GM19372 (cell line): Measurements from ENCODE around the gene ZNF530.

ENCODE experiments used
- ATAC-seq: cut with Tn5 transposase; IDR thresholded peaks from one replicate; pipeline ENCODE4 v1.9.1; 2021; ENCODE audit warnings: mild to moderate bottlenecking, low read depth, moderate library complexity; ENCODE audit not compliant: unreplicated experiment

The ZNF530 gene

GRCh38 chr19:57599761-57600383 is at the start of gene ZNF530:
Gene ZNF530 (plus strand): TSS chr19:57599885. CDS start chr19:57604346, 4,461 bp downstream.
- ATAC-seq, result peak; percentile 97

DNA sequence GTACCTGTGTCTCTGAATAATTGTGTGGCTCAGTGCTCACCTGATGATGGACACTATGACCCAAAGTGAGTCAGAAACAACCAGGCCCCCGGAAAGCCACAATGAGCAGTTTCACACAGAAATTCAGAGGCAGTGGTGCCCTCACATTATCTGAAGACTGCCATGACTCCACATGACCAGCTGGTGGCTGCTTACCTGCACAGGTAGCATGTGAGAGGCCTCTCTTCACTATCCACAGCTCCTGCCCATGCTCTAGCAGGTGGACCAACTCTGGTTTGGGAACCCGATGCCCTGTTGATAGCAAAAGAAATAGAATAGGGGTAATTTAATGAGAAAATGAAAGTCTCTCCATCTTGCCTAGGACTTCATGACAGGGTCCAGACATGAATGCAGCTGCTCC is 47.3 kb upstream of the ZNF530 start:
- no peak for ATAC-seq

DNA sequence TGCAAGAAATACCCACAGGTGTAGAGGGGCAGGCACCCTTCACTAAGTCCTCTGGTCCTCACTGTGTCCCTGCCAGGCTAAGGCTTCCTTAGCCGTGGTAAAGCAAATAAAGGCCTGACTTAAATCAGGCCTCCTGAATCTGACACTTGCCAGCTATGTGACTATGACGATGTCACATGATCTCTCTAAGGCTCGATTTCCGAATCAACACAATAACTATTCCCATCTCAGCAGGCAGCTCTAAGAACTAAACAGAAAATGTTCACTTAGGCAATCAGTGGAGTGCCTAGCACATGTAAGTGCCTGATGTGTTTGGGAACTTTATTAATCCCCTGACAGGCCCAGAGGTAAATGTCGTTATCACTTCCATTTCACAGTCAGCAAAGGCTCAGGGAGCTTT is 42.0 kb upstream of the ZNF530 start:
- no peak for ATAC-seq

GRCh38 chr19:57558525-57558924 is 41.2 kb upstream of the ZNF530 start:
- ATAC-seq, result no peak

DNA sequence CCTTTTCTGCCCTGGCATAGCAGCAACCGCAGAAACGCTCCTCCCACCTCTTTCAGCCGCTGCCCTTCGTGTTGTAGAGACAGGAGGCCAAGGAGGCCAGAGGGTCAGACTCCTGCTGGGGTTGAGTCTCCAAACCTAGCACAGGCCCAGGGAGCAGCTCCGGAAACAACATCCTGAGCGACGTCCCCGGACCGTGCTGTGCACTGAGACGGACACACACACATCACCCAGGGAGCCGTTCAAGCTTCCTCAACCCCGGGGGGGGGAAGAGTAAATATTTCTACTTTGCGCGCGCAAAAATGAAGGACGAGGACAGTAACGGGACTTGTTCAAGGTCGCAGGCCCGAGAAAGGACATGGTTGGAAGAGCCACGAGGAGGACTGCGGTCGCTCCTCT is 40.7 kb upstream of the ZNF530 start:
- ATAC-seq, result peak; percentile 18

DNA sequence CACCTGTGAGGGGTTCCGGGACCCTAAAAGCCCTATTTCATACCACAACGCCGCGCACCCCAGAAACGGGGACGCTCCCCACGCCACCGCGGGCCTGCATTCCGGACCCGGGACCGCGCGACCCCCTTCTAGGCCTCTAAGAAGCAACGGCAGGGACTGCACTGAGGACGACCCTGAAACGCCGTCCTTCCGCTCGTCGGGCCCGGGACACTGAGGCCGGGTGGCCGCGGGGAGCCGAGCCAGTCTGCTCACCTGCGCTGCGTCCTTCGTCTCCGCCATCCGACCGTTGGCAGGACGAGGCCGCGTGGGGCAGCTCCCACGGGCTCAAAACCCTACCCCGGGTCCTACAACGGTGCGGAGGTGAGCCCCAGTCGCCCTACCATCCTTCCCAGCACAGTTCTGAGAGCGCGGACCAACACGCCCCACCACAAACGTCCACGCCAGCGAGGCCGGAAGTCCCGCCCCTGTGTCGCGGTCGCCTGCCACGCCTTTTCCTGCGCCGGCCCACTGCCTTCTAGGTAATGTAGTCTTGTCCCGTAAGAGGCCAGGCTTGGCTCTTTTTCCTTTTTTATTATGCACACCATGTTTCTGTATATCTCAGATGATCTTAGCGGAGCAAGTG is 40.2 kb upstream of the ZNF530 start, which contains the start of gene ZNF550:
ZNF550 (minus strand) TSS at position 460 of the 622 bp plus-strand sequence; CDS start at position 279, 181 bp downstream.
- ATAC-seq, result peak; percentile 96

GRCh38 chr19:57560049-57560491 is 39.6 kb upstream of the ZNF530 start:
- ATAC-seq, result no peak

- no peak for ATAC-seq
These were observed 36.1 kb upstream of the ZNF530 start for GRCh38 chr19:57563547-57563946.

DNA sequence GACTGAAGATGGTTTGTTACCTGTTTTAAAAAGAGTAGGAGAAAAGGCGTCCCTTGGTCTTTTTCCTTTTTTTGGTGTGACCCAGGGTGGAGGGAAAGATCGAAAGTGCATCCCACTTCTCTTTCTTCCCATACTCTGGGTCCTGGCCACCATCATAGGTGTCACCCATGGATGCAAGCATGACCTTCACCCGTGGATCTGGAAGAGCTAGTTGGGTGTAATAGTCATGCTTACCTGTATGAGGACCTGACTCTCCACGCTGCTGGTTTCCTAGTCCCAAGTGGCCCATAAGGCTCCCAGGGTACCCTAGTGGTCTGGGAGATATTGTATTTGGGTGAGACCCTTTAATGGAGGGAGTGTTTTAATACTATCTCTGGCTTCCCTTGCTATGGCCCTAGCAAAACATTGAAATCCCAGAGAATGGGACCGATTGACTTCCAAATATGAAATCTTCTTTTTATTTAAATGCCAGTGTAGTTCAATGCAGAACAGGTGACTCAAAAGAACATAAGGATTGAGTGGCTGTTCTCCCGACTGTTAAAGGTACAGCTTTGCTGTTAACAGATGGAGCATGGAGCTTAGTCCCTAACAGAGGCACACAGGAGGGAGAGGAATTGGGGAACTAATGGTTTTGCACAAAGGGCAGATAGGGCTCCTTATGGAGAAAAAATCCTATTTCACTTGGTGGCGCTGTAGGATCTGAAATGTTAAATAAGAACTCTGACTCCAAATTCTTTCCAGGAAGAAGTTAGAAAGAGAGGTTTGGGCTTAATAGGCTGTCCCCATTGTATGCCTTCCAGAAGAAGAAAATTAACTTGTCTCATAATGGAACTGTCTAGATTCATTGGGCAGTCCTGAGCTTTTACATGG is 33.1 kb upstream of the ZNF530 start:
- no peak for ATAC-seq

GRCh38 chr19:57570707-57571106 is 29.0 kb upstream of the ZNF530 start:
- ATAC-seq, result no peak

DNA sequence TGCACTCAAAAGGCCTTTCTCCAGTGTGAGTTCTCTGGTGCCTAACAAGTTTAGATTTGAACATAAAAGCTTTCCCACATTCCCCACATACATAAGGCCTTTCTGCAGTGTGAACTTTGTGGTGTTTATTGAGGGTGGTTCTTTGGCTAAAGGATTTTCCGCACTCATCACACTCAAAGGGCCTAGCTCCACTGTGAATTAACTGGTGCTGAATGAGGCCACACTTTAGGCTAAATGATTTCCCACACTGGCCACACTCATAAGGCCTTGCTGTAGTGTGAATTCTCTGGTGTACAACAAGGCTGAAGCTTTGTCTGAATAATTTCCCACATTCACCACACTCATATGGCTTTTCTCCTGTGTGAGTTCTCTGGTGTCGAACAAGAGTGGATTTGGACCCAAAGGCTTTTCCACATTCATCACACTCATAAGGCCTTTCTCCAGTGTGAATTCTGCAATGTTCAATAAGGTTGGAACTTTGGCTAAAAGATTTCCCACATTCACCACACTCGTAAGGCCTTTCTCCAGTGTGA is 27.2 kb upstream of the ZNF530 start:
- no peak for ATAC-seq

DNA sequence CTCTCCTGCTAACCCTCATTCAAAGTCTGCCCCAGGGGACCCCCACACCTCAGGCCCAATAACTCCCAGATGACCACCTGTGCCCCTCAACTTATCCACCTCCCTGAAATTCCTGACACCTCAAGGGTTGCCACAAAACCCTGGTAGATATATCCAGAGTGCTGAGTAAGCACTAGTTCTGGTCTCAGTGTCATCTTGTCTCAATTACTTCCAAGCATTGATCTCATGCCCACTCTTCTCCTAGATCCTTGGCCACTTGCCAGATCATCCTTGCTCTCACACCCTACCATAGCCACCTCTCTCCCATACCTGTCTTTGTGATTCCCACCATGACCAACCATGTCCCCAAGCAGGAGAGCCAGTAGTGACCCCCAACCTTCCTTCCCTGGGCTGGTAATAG is 23.0 kb upstream of the ZNF530 start:
- no peak for ATAC-seq

DNA sequence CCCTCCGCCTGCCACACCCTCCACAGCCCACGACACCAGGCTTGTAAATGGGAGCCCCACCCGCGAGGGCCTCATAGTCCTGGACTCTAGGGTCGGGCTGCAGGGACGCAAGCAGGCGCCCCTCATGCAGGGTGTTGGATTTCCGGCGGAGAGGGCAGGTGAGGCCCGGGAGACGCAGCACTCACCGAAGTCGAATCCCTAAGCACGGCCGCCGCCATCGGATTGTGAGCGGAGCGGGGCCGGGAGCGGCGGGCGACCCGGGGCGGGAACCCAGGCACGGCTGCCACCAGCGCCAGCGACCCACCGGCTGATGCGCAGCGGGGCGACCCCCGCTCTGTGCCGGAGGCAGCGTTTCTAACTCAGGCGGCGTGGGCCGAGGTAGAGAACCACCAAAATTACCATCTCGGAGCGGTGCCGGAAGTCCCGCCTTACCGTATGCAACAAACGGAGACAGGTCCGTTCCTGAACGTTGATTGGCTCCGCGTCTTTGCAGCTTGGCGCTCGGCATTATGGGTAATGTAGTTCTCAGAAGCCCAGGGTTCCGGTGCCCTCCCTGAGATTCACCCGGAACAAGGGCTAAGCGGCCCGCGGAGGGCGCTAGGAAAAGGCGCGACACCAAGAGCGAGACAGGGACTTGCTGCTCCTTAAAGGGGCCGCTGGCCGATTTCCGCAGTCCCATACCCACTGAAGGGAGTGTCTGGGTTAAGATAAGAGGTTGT is 21.0 kb upstream of the ZNF530 start, which contains the start of gene ZNF416:
ZNF416 (minus strand) TSS at position 425 of the 719 bp plus-strand sequence; CDS start at position 218, 207 bp downstream.
- peak; percentile 94 for ATAC-seq

GRCh38 chr19:57583104-57583520 is 16.6 kb upstream of the ZNF530 start:
- no peak for ATAC-seq

GRCh38 chr19:57583521-57584416 is 15.9 kb upstream of the ZNF530 start, which contains the start of gene ZIK1:
Gene ZIK1 (plus strand): TSS chr19:57584145. CDS start chr19:57584357, 212 bp downstream.
- ATAC-seq, result peak; percentile 80

DNA sequence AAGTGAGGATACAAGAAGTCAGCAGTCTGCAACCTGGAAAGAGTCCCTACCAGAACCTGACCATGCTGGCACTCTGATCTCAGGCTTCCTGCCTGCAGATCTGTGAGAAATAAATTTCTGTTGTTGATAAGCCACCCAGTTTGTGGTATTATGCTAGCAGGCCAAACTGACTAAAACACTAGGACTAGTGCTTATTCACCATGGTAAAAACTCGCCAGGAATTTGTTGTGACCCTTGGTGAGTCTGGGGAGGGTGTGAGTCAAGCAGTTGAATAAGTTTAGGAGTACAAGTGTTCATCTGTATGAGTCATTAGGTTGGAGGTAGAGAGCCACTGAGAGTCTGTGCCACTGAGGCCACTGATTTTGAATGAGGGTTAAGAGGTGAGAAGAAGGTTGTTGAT is 12.2 kb upstream of the ZNF530 start:
- ATAC-seq, result no peak

DNA sequence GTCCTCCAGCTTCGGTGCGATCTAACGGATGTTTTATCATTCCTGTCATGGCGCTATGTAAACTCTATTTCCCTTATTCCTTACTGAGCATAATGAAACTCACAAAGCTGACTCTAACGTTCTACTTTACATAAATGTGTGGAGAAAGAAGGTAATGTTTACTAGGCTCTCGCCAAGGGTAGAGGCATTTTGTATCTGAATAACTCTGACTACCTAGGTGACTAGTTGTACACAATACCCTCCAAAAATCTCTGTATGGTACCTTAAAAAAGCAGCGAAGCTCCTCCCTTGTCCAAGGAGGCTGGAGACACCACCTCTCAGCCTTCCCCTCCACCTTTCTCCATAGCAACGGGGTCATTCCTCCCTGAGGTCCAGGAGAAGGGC is 316 bp upstream of the ZNF530 start:
- no peak for ATAC-seq

GRCh38 chr19:57606931-57607330 is 7.2 kb downstream of the ZNF530 start:
- no peak for ATAC-seq

- ATAC-seq, result no peak
These were observed 11.4 kb downstream of the ZNF530 start for GRCh38 chr19:57611113-57611512.
